CD4-positive, CD25-positive, alpha-beta regulatory T cell (primary cell): ENCODE measurements around the gene TTLL5. TPM values are rescaled to one million over a fixed set of nuclear protein-coding genes. Genes with fewer than 3 reads are reported as not detected.

ENCODE experiments used
- ATAC-seq, 2 donors: fragments of 150-1000 bp; cut with Tn5 transposase; one replicate each; pipeline ENCODE4 v1.10.0; 2021; ENCODE audit warnings: low read depth in 2 of 2, moderate number of reproducible peaks in 2 of 2, moderate library complexity in 1 of 2
- DNase-seq, 3 donors: peaks; one replicate each; pipeline versions ENCODE4 v3.0.0 to v3.0.0-alpha.2; 2012 to 2022; ENCODE audit warnings: mixed read lengths in 1 of 3
- H3K27ac ChIP-seq: one replicate; pipeline ENCODE4 v1.7.0; 2013; ENCODE audit warnings: mild to moderate bottlenecking, low read length; ENCODE audit not compliant: insufficient read depth, poor library complexity, severe bottlenecking
- H3K27me3 ChIP-seq: one replicate; pipeline ENCODE4 v1.7.0; 2013; ENCODE audit warnings: low read length; ENCODE audit not compliant: control insufficient read depth, insufficient read depth
- H3K36me3 ChIP-seq: one replicate; pipeline ENCODE4 v1.7.0; 2013; ENCODE audit warnings: mild to moderate bottlenecking, low read length, moderate library complexity; ENCODE audit not compliant: control insufficient read depth, insufficient read depth
- H3K4me1 ChIP-seq: 2 replicates; pipeline ENCODE4 v1.7.0; 2013; ENCODE audit warnings: mild to moderate bottlenecking, low read length; ENCODE audit not compliant: insufficient read depth, control insufficient read depth, poor library complexity, severe bottlenecking
- H3K4me3 ChIP-seq: one replicate; pipeline ENCODE4 v1.7.0; 2013; ENCODE audit warnings: low read depth, mild to moderate bottlenecking, low read length, moderate library complexity
- H3K9me3 ChIP-seq, 2 experiments: 1 replicate in 1 of 2; 2 replicates in 1 of 2; pipeline ENCODE4 v1.7.0; 2013; ENCODE audit warnings: low read length in 2 of 2, mild to moderate bottlenecking in 1 of 2, moderate library complexity in 1 of 2; ENCODE audit not compliant: control insufficient read depth in 2 of 2
- H3K27ac Mint-ChIP-seq, 3 donors: one replicate each; pipeline ENCODE4 v1.8.0; 2020 to 2022; ENCODE audit warnings: mild to moderate bottlenecking in 3 of 3, mixed read lengths in 3 of 3, moderate library complexity in 2 of 3
- H3K27me3 Mint-ChIP-seq: one replicate; pipeline ENCODE4 v1.8.0; 2022; ENCODE audit warnings: mild to moderate bottlenecking, mixed read lengths
- H3K36me3 Mint-ChIP-seq: one replicate; pipeline ENCODE4 v1.8.0; 2020; ENCODE audit warnings: mixed read lengths
- H3K4me1 Mint-ChIP-seq, 4 donors: one replicate each; pipeline ENCODE4 v1.8.0; 2020 to 2022; ENCODE audit warnings: mixed read lengths in 4 of 4, mild to moderate bottlenecking in 1 of 4
- H3K4me3 Mint-ChIP-seq, 4 donors: one replicate each; pipeline ENCODE4 v1.8.0; 2020 to 2022; ENCODE audit warnings: mild to moderate bottlenecking in 4 of 4, mixed read lengths in 4 of 4, moderate library complexity in 3 of 4
- H3K9me3 Mint-ChIP-seq, 7 donors: one replicate each; pipeline ENCODE4 v1.8.0; 2020 to 2022; ENCODE audit warnings: mixed read lengths in 7 of 7, mild to moderate bottlenecking in 3 of 7, moderate library complexity in 2 of 7
- polyA plus RNA-seq, 4 donors: library from polyadenylated mRNA; unstranded; fragments of 300-500 nt; fragmentation: Illumina TruSeq; gene quantifications; one replicate each; pipeline ENCODE4 v1.2.3, GENCODE V29; 2021
- total RNA-seq: library from RNA; stranded (reverse); gene quantifications from one replicate; pipeline ENCODE4 v1.2.3, GENCODE V29; 2022

The TTLL5 gene
- total and polyA plus RNA-seq, 5 donors from 2014 or later, result 4.9 to 39.2 (median 8.7) TPM

DNA sequence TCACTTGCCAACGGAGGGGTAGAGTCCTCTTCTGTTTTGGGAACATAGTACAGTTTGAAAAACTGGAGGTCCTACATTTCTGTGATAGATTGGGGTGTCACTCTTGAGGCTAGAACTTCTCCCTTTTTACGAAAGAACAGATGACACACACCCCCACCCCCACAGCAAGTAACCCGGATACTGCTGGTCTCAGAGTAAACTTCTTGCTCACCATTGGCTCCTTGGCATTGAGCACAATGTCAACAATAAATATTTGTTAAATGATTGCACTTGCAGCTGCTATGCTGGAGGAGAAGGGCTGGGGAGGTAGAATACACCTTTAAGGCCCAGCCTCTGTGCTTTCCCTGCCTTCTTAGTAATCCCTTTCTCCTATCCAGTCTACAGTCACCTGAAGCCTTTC is 170.9 kb downstream of the TTLL5 start:
- H3K27ac Mint-ChIP-seq, result peak overlapping the region in 1 of 3 donors; percentile 11

DNA sequence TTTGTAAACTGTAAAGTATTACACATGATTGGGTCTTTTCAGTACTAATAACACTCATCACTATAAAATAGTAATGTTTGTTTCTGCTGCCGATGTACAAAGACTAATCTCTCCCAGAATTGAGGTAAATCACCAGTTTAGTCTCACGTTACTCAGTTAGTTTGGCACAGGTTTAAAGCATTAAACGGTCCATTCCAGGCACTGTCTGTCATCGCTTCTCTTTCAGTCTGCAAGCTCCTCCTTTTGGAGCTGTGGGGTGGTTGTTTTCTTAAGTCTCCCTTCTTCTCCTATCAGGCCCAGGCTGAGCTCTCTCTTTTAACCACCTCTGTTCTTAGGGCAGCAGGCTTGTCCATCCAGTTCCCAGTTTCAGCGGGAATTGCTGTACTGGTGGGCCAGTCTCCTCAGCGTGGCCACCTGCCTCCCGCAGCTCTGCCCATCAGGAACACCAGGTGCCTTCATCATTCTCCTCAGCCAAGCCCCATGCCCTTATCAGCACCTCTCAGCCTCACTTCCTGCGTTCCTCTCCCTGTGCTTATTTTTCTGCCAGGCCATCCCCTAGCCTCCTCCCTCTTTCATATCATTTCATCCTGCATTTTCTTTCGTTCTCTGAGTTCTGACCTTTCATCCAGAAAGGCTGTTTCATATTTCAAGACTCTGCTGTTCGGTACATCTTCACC is 171.7 kb downstream of the TTLL5 start:
- Histone ChIP-seq H3K36me3 (no peaks in the 10 kb centered on the region), H3K27ac (peak overlapping the region; percentile 6), H3K27me3 (no peaks in the 10 kb centered on the region), H3K4me1 (peaks cover 3% of the 10 kb centered on the region), H3K9me3 (no peaks in the 10 kb centered on the region), H3K4me3 (no peak overlapping the region)
- Mint-ChIP-seq H3K9me3 (peaks cover 0 to 3% (median 0%) of the 10 kb centered on the region in 7 donors), H3K36me3 (peaks cover 29% of the 10 kb centered on the region), H3K27ac (no peak overlapping the region), H3K27me3 (no peaks in the 10 kb centered on the region), H3K4me3 (no peak overlapping the region), H3K4me1 (peaks cover 4 to 21% (median 14%) of the 10 kb centered on the region in 4 donors)
- DNase-seq (no peak), ATAC-seq (no peak)

More for the DNA sequence above, 170.9 kb downstream of the TTLL5 start:
- Mint-ChIP-seq H3K4me3 (no peak overlapping the region), H3K27me3 (no peaks in the 10 kb centered on the region), H3K36me3 (peaks cover 25% of the 10 kb centered on the region), H3K4me1 (peaks cover 4 to 21% (median 14%) of the 10 kb centered on the region in 4 donors), H3K9me3 (peaks cover 0 to 3% (median 0%) of the 10 kb centered on the region in 7 donors)
- Histone ChIP-seq H3K9me3 (no peaks in the 10 kb centered on the region), H3K4me1 (peaks cover 3% of the 10 kb centered on the region), H3K27ac (peak overlapping the region; percentile 17), H3K4me3 (no peak overlapping the region), H3K36me3 (no peaks in the 10 kb centered on the region), H3K27me3 (no peaks in the 10 kb centered on the region)
- peak in 1 of 3 donors; percentile 16 for DNase-seq
- no peak for ATAC-seq

DNA sequence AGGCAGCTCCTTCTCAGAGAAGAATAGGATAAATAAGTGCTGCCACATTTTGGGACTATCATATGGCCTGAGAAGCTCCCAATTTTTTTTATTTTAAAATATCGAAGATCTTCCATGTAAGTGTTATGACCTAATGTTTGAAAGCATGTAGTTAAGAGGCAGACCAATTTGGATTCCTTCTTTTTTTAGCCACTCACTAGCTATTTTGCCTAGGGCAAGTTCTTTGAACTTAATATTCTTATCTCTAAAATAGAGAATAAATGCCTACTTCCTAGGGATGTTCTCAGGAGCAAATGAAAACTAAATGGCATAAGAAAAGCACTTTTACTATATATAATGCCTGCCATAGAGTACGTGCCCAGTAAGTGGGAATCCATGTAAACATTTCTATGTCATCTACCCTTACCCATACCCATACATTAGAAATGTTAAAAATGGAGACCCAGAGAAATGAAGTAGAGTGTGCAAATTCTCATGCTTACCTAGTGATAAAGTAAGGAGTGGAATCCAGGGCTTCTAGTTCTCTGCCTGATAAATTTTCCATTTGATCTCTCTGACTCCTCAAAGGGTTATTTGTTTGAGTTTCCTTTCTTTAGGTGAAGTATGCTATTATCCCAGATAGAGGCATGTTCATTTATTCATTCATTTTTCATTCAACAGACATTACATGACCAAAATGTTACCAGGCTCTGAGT is 172.4 kb downstream of the TTLL5 start:
- no peaks in the 10 kb centered on the region for H3K27me3 Mint-ChIP-seq
- no peak for ATAC-seq
- H3K4me1 ChIP-seq, result peaks cover 3% of the 10 kb centered on the region
- no peak overlapping the region for H3K27ac Mint-ChIP-seq
- H3K36me3 Mint-ChIP-seq, result peaks cover 32% of the 10 kb centered on the region
- H3K4me3 ChIP-seq, result no peak overlapping the region
- H3K27ac ChIP-seq, result no peak overlapping the region
- peaks cover 0 to 3% (median 0%) of the 10 kb centered on the region in 7 donors for H3K9me3 Mint-ChIP-seq
- no peak for DNase-seq
- no peaks in the 10 kb centered on the region for H3K36me3 ChIP-seq
- H3K4me3 Mint-ChIP-seq, result no peak overlapping the region
- H3K4me1 Mint-ChIP-seq, result peaks cover 4 to 21% (median 14%) of the 10 kb centered on the region in 4 donors
- no peaks in the 10 kb centered on the region for H3K27me3 ChIP-seq
- H3K9me3 ChIP-seq, result no peaks in the 10 kb centered on the region

GRCh38 chr14:75835156-75835725 is 174.2 kb downstream of the TTLL5 start:
- Mint-ChIP-seq H3K4me3 (no peak overlapping the region), H3K36me3 (peaks cover 43% of the 10 kb centered on the region), H3K4me1 (peaks cover 4 to 21% (median 14%) of the 10 kb centered on the region in 4 donors), H3K9me3 (peaks cover 0 to 8% (median 2%) of the 10 kb centered on the region in 7 donors), H3K27me3 (no peaks in the 10 kb centered on the region), H3K27ac (no peak overlapping the region)
- ATAC-seq (no peak), DNase-seq (no peak)
- Histone ChIP-seq H3K4me1 (peaks cover 3% of the 10 kb centered on the region), H3K27me3 (no peaks in the 10 kb centered on the region), H3K36me3 (no peaks in the 10 kb centered on the region), H3K9me3 (no peaks in the 10 kb centered on the region), H3K27ac (no peak overlapping the region), H3K4me3 (no peak overlapping the region)

DNA sequence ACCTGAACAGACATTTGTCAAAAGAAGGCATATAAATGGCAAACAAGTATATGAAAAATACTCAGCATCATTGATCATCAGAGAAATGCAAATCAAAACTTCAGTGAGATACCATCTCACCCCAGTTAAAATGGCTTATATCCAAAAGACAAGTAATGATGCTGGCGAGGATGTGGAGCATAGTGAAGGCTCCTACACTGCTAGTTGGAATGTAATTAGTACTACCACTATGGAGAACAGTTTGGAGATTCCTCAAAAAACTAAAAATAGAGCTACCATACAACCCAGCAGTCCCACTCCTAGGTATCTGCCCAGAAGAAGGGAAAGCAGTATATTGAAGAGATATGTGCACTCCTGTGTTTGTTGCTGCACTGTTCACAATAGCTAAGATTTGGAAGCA is 174.7 kb downstream of the TTLL5 start:
- no peak for ATAC-seq
- Mint-ChIP-seq H3K4me1 (peaks cover 4 to 21% (median 14%) of the 10 kb centered on the region in 4 donors), H3K27ac (no peak overlapping the region), H3K9me3 (peaks cover 0 to 8% (median 2%) of the 10 kb centered on the region in 7 donors), H3K27me3 (no peaks in the 10 kb centered on the region), H3K4me3 (no peak overlapping the region), H3K36me3 (peaks cover 43% of the 10 kb centered on the region)
- Histone ChIP-seq H3K27ac (no peak overlapping the region), H3K9me3 (no peaks in the 10 kb centered on the region), H3K27me3 (no peaks in the 10 kb centered on the region), H3K4me1 (peaks cover 3% of the 10 kb centered on the region), H3K4me3 (no peak overlapping the region), H3K36me3 (no peaks in the 10 kb centered on the region)
- DNase-seq, result no peak

- no peak overlapping the region for H3K4me3 Mint-ChIP-seq
- peaks cover 43% of the 10 kb centered on the region for H3K36me3 Mint-ChIP-seq
- no peaks in the 10 kb centered on the region for H3K27me3 Mint-ChIP-seq
- peaks cover 0 to 8% (median 2%) of the 10 kb centered on the region in 7 donors for H3K9me3 Mint-ChIP-seq
- H3K4me1 ChIP-seq, result no peaks in the 10 kb centered on the region
- peaks cover 3 to 10% (median 6%) of the 10 kb centered on the region in 4 donors for H3K4me1 Mint-ChIP-seq
- no peaks in the 10 kb centered on the region for H3K9me3 ChIP-seq
- no peaks in the 10 kb centered on the region for H3K36me3 ChIP-seq
- H3K27me3 ChIP-seq, result no peaks in the 10 kb centered on the region
- no peak overlapping the region for H3K27ac ChIP-seq
- no peak overlapping the region for H3K4me3 ChIP-seq
- DNase-seq (no peak), ATAC-seq (no peak)
- no peak overlapping the region for H3K27ac Mint-ChIP-seq
Observed at GRCh38 chr14:75837151-75837787, 176.2 kb downstream of the TTLL5 start.

- peaks cover 0 to 8% (median 2%) of the 10 kb centered on the region in 7 donors for H3K9me3 Mint-ChIP-seq
- ATAC-seq, result no peak
- H3K4me1 Mint-ChIP-seq, result no peaks in the 10 kb centered on the region
- H3K27me3 ChIP-seq, result no peaks in the 10 kb centered on the region
- H3K27me3 Mint-ChIP-seq, result no peaks in the 10 kb centered on the region
- H3K27ac Mint-ChIP-seq, result no peak overlapping the region
- H3K9me3 ChIP-seq, result no peaks in the 10 kb centered on the region
- H3K4me3 ChIP-seq, result no peak overlapping the region
- DNase-seq, result no peak
- no peaks in the 10 kb centered on the region for H3K4me1 ChIP-seq
- H3K36me3 ChIP-seq, result no peaks in the 10 kb centered on the region
- no peak overlapping the region for H3K27ac ChIP-seq
- no peak overlapping the region for H3K4me3 Mint-ChIP-seq
- peaks cover 34% of the 10 kb centered on the region for H3K36me3 Mint-ChIP-seq
Observed at GRCh38 chr14:75840911-75841310, 179.9 kb downstream of the TTLL5 start.
